ENCODE data around the gene KDELR3. TPM values are rescaled to one million over a fixed set of nuclear protein-coding genes. Genes with fewer than 3 reads are reported as not detected.

The KDELR3 gene
- total RNA-seq, 4 donors from 2014 or later, result 2.6 to 19.7 (median 5.4) TPM

DNA sequence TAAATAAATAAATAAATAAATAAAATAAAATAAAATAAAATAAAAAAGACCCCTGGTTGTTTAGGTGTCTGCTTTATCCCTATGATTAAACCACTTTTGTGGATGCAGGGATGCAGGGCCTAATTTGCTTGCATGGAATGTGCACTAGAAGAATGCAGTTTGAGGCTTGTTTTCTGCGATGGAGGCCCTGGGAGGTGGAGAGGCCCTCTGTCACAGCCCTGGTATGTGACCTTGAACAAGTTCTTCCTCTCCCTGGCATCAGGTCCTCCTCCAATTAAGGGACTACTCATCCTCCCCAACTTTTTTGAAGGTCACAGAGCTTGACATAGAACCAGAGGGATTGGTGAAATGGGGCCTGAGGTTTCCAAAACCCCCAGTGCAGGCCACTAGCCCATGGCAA, 35.6 kb upstream of the KDELR3 start:
- TF ChIP-seq, protein P1, sequence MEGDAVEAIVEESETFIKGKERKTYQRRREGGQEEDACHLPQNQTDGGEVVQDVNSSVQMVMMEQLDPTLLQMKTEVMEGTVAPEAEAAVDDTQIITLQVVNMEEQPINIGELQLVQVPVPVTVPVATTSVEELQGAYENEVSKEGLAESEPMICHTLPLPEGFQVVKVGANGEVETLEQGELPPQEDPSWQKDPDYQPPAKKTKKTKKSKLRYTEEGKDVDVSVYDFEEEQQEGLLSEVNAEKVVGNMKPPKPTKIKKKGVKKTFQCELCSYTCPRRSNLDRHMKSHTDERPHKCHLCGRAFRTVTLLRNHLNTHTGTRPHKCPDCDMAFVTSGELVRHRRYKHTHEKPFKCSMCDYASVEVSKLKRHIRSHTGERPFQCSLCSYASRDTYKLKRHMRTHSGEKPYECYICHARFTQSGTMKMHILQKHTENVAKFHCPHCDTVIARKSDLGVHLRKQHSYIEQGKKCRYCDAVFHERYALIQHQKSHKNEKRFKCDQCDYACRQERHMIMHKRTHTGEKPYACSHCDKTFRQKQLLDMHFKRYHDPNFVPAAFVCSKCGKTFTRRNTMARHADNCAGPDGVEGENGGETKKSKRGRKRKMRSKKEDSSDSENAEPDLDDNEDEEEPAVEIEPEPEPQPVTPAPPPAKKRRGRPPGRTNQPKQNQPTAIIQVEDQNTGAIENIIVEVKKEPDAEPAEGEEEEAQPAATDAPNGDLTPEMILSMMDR (IDR thresholded peaks at IDR 0.05), result no peak
- TF ChIP-seq EP300 (IDR thresholded peaks at IDR 0.05), result no peak
- no peak for TF ChIP-seq POLR2A (IDR thresholded peaks at IDR 0.05)
- TF ChIP-seq POLR2AphosphoS5 (IDR thresholded peaks at IDR 0.05), result no peak
- H3K27ac ChIP-seq, result no peak overlapping the region
- 100% methylated on average over 1 of the region's 1 CpG; no CpG with 5 or more reads in 1 of the 2 donors for WGBS, 2 donors (ENCODE audit: low coverage in 1 of 2)

DNA sequence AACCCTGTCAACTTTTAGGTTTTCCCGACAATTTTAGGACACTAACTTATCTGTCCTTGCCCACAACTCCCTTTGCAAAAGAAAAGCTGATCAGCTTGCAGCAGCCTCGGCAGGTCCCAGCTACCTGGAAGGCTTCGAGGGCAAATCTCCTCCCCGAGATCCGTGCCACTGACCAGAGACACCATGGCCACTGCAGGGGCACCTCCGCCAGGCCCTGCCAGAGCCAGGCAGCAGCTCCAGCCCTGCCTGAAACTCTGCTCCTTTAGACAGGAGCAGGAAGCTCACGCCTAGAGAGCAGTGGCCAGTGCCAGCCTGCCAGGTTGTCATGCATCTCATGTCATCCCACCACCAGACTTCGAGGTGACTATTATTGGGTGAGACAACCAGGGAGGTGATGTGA, 34.0 kb upstream of the KDELR3 start:
- 70 to 80% methylated on average over 1 to 2 of the region's 8 CpGs for WGBS, 2 donors (ENCODE audit: low coverage in 1 of 2)
- no peaks in the 10 kb centered on the region for H3K36me3 ChIP-seq
- no peak overlapping the region for H3K27ac ChIP-seq
- TF ChIP-seq POLR2AphosphoS5 (IDR thresholded peaks at IDR 0.05), result no peak
- TF ChIP-seq, protein P1 (IDR thresholded peaks at IDR 0.05), result no peak
- no peak for TF ChIP-seq EP300 (IDR thresholded peaks at IDR 0.05)
- TF ChIP-seq POLR2A (IDR thresholded peaks at IDR 0.05), result no peak
- H3K9me3 ChIP-seq, result no peaks in the 10 kb centered on the region
- H3K4me3 ChIP-seq, result no peak overlapping the region
- peaks cover 0 to 8% (median 0%) of the 10 kb centered on the region in 3 donors for H3K4me1 ChIP-seq
- ATAC-seq, result no peak
- H3K27me3 ChIP-seq, result peaks cover 30% of the 10 kb centered on the region

More for the DNA sequence above, 35.6 kb upstream of the KDELR3 start:
- peaks cover 0 to 8% (median 0%) of the 10 kb centered on the region in 3 donors for H3K4me1 ChIP-seq
- no peak overlapping the region for H3K4me3 ChIP-seq
- peaks cover 22% of the 10 kb centered on the region for H3K27me3 ChIP-seq
- no peak for ATAC-seq
- no peaks in the 10 kb centered on the region for H3K36me3 ChIP-seq
- H3K9me3 ChIP-seq, result no peaks in the 10 kb centered on the region

DNA sequence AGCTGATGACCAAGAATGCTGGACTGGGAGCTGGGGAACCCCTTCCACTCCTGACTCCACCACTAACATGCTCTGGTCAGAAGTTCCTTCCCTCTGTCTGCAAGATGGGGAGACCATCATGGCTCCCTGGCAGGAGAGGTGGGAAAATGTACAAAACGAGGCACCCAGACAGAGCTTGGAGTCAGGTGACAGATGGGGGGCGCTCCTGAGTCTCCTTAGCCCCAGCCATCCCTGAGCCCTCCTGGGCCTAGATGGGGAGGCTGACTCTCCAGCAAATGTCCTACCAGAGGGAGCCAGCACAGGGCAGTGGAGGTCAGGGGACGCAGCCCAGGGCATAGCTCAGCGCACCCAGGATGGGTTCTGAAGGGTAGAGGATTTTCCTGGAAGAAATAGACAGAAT, 32.9 kb upstream of the KDELR3 start:
- Histone ChIP-seq H3K27me3 (peaks cover 36% of the 10 kb centered on the region), H3K4me3 (no peak overlapping the region), H3K36me3 (no peaks in the 10 kb centered on the region), H3K27ac (no peak overlapping the region), H3K9me3 (no peaks in the 10 kb centered on the region), H3K4me1 (peaks cover 0 to under 1% (median 0%) of the 10 kb centered on the region in 3 donors)
- no peak for TF ChIP-seq EP300 (IDR thresholded peaks at IDR 0.05)
- TF ChIP-seq, protein P1 (IDR thresholded peaks at IDR 0.05), result no peak
- no peak for TF ChIP-seq POLR2A (IDR thresholded peaks at IDR 0.05)
- no peak for TF ChIP-seq POLR2AphosphoS5 (IDR thresholded peaks at IDR 0.05)
- no peak for ATAC-seq
- WGBS, 2 donors (ENCODE audit: low coverage in 1 of 2), result 82% methylated on average over 3 of the region's 4 CpGs; no CpG with 5 or more reads in 1 of the 2 donors

DNA sequence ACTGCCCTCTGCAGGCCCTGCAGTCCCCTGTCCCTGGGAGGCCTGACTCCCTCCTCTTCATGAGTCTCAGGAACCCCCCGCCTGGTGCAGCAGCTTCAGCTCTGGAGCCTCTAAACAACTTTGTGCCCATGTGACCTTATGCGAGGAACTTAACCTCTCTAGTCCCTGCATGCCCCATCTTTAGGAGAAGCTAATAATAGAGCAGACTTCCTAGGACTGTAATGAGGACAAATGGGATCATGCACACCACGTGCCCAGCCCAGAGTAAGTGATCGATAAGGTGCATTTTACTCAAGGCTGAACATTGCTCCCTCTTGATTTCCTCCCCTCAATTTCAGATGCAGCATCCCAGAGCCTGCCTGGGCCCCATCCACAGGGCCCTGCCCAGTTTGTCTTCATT, 31.9 kb upstream of the KDELR3 start:
- Histone ChIP-seq H3K4me1 (no peaks in the 10 kb centered on the region), H3K9me3 (no peaks in the 10 kb centered on the region), H3K36me3 (no peaks in the 10 kb centered on the region), H3K4me3 (no peak overlapping the region), H3K27ac (no peak overlapping the region), H3K27me3 (peaks cover 36% of the 10 kb centered on the region)
- WGBS, 2 donors (ENCODE audit: low coverage in 1 of 2), result 20 to 47% methylated on average over 1 to 2 of the region's 4 CpGs
- no peak for ATAC-seq
- no peak for TF ChIP-seq EP300 (IDR thresholded peaks at IDR 0.05)
- TF ChIP-seq POLR2AphosphoS5 (IDR thresholded peaks at IDR 0.05), result no peak
- no peak for TF ChIP-seq POLR2A (IDR thresholded peaks at IDR 0.05)
- TF ChIP-seq, protein P1 (IDR thresholded peaks at IDR 0.05), result no peak

DNA sequence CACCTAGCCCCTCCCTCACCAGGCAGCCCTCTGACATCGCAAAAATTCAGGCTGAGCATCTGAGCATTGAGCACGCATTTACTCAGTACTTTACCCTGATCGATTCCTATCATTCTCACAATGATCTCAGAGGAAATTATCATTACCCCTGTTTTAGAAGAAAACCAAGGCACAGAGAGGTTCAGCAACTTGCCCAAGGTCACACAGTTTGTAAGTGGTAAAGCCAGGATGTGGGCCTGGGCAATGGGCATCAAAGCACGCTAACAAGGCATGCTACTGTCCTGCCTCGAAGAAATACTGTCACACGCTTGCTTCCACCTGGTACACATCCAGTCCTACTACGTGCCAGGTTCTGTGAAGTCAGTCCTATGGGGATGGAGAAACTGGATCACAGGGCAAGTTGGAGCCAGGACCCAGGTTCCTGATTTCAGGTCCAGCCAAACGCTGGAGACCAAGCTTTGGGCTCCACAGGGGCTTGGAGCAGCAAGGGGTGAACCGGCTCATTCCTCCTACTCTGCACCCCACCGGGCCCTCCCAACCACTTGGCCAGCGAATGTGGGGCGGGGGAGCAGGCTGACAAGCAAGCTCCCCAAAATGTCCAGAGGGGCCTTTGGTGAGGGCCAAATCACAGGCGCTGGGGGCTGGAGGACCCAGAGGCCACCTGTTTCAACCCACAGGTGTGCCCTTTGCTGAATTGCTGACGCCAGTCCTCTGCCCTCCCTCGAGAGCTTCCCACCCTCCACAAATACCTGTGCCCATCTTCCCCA, 31.1 kb upstream of the KDELR3 start:
- ATAC-seq, result no peak
- Histone ChIP-seq H3K4me1 (no peaks in the 10 kb centered on the region), H3K9me3 (no peaks in the 10 kb centered on the region), H3K4me3 (no peak overlapping the region), H3K27ac (no peak overlapping the region), H3K36me3 (no peaks in the 10 kb centered on the region), H3K27me3 (peaks cover 36% of the 10 kb centered on the region)
- no peak for TF ChIP-seq POLR2A (IDR thresholded peaks at IDR 0.05)
- TF ChIP-seq EP300 (IDR thresholded peaks at IDR 0.05), result no peak
- TF ChIP-seq, protein P1 (IDR thresholded peaks at IDR 0.05), result no peak
- no peak for TF ChIP-seq POLR2AphosphoS5 (IDR thresholded peaks at IDR 0.05)
- WGBS, 2 donors (ENCODE audit: low coverage in 1 of 2), result 89 to 95% methylated on average over 10 to 12 of the region's 15 CpGs

Data from gastroesophageal sphincter (tissue), 4 donors.